HepG2 (cell line): ENCODE data around the gene AGK. TPM values are rescaled to one million over a fixed set of nuclear protein-coding genes. Genes with fewer than 3 reads are reported as not detected.

ENCODE experiments used
- HIVEP1 ChIP-seq: sonication (generic); formaldehyde crosslinking; IDR thresholded peaks from 2 replicates; pipeline ENCODE4 v1.4.0; 2020; ENCODE audit warnings: mild to moderate bottlenecking, missing genetic modification reagents
- HOXA7 ChIP-seq: sonication (generic); formaldehyde crosslinking; IDR thresholded peaks from 2 replicates; pipeline ENCODE4 v1.8.1; 2022; ENCODE audit warnings: mild to moderate bottlenecking, missing genetic modification reagents, moderate library complexity
- KLF6 ChIP-seq: IDR thresholded peaks from 2 replicates; pipeline ENCODE4 v1.8.0; 2016; ENCODE audit warnings: missing biosample characterization, missing genetic modification reagents
- MAFG ChIP-seq: sonication (generic); formaldehyde crosslinking; IDR thresholded peaks from 2 replicates; pipeline ENCODE4 v1.5.1; 2020; ENCODE audit warnings: mild to moderate bottlenecking, missing genetic modification reagents
- MTF1 ChIP-seq: sonication (generic); formaldehyde crosslinking; IDR thresholded peaks from 2 replicates; pipeline ENCODE4 v1.5.0; 2020; ENCODE audit warnings: missing genetic modification reagents
- NBN ChIP-seq: fragments of 450-650 bp; conservative IDR thresholded peaks from 2 replicates; pipeline ENCODE4 v1.6.1; 2017
- NFYB ChIP-seq: sonication (generic); formaldehyde crosslinking; IDR thresholded peaks from 2 replicates; pipeline ENCODE4 v1.4.0; 2020; ENCODE audit warnings: missing genetic modification reagents
- SNRNP70 ChIP-seq: fragments of 200-400 bp; formaldehyde crosslinking; IDR thresholded peaks from 2 replicates; pipeline ENCODE4 v1.6.1; 2017; ENCODE audit warnings: mild to moderate bottlenecking, low read depth, low read length, moderate library complexity
- ZEB1 ChIP-seq: IDR thresholded peaks from 2 replicates; pipeline ENCODE4 v1.6.1; 2012; ENCODE audit warnings: mild to moderate bottlenecking, low read depth, inconsistent platforms; ENCODE audit not compliant: insufficient replicate concordance
- ZKSCAN5 ChIP-seq: sonication (generic); formaldehyde crosslinking; IDR thresholded peaks from 2 replicates; pipeline ENCODE4 v1.5.1; 2020; ENCODE audit warnings: mild to moderate bottlenecking, missing genetic modification reagents
- ZKSCAN8 ChIP-seq: IDR thresholded peaks from 2 replicates; pipeline ENCODE4 v1.6.1; 2016; ENCODE audit warnings: borderline replicate concordance, missing genetic modification reagents, missing compliant biosample characterization
- polyA plus RNA-seq, 8 experiments: library from polyadenylated mRNA; depleted of rRNA in 3 of 8; stranded (reverse) in 7 of 8; unstranded in 1 of 8; fragments of >200 nt; fragmentation: Illumina TruSeq in 4 of 8; extraction: Trizol in 4 of 8; gene quantifications; 2 replicates each; pipeline versions ENCODE4 v1.2.1 to v1.2.3, GENCODE V29; 2011 to 2016; ENCODE audit warnings: low read depth in 4 of 8, missing spikeins in 1 of 8, mixed read lengths in 1 of 8; ENCODE audit not compliant: insufficient read depth in 1 of 8
- total RNA-seq, 5 experiments: library from RNA; depleted of rRNA; stranded (reverse); fragments of >200 nt; fragmentation: Illumina TruSeq; extraction: Trizol; gene quantifications; 2 replicates each; pipeline ENCODE4 v1.2.3, GENCODE V29; 2016; ENCODE audit warnings: low read depth in 1 of 5
- TF ChIP-seq, protein P1 (sequence below): sonication (generic); formaldehyde crosslinking; IDR thresholded peaks from 2 replicates; pipeline ENCODE4 v1.8.0; 2022; ENCODE audit warnings: mild to moderate bottlenecking, missing genetic modification reagents; ENCODE audit not compliant: insufficient replicate concordance
- TF ChIP-seq, protein P2 (sequence below): sonication (generic); formaldehyde crosslinking; IDR thresholded peaks from 2 replicates; pipeline ENCODE4 v1.4.0; 2020; ENCODE audit warnings: mild to moderate bottlenecking, missing genetic modification reagents
- TF ChIP-seq, protein P3 (sequence below): IDR thresholded peaks from 2 replicates; pipeline ENCODE4 v1.4.0; 2020; ENCODE audit warnings: mild to moderate bottlenecking, missing genetic modification reagents
- TF ChIP-seq, protein P4 (sequence below): IDR thresholded peaks from 2 replicates; pipeline ENCODE4 v1.6.1; 2016; ENCODE audit warnings: low read depth, missing genetic modification reagents, missing compliant biosample characterization
- TF ChIP-seq, protein P5 (sequence below): sonication (generic); formaldehyde crosslinking; IDR thresholded peaks from 2 replicates; pipeline ENCODE4 v1.5.0; 2020; ENCODE audit warnings: mild to moderate bottlenecking, missing genetic modification reagents

AGK gene
- total and polyA plus RNA-seq, 2 of the 13 experiments (the other 11 are each of a cell fraction or from before 2014, with no cell fraction given): 23.7 to 30.1 TPM

DNA sequence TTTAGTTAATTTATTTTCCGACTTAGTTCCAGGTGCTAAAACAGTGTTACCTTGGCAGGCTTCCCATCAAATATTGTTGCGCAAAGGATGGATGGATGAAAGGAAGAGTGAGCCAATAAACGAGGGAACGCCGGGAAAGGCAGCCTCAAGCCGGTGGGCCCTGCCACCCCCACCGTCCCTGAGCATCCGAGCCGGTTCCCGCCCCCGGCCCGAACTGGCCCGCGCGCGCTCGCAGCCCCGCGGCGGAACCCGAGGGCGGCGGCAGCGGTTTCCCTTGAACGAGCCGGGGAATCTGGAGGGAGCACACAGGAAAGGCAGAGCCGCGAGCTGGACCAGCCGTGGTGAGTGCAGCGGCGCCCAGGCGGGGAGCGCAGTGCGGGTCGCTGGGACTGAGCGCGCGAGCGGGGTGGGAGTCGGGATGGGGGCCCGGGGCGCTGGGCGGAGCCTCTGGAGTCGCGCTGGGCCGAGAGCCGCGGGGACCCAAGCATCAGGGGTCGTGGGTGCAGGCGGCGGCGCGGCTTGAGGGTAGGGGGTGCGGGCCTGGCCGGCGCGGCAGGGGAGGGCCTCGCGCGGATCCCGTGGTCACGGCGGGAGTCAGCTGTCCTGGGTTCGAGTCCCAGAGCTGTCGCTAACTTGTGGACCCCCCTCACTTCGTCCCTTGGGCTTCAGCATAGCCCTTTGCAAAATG, at the start of gene AGK (continued):
- TF ChIP-seq, protein P1, sequence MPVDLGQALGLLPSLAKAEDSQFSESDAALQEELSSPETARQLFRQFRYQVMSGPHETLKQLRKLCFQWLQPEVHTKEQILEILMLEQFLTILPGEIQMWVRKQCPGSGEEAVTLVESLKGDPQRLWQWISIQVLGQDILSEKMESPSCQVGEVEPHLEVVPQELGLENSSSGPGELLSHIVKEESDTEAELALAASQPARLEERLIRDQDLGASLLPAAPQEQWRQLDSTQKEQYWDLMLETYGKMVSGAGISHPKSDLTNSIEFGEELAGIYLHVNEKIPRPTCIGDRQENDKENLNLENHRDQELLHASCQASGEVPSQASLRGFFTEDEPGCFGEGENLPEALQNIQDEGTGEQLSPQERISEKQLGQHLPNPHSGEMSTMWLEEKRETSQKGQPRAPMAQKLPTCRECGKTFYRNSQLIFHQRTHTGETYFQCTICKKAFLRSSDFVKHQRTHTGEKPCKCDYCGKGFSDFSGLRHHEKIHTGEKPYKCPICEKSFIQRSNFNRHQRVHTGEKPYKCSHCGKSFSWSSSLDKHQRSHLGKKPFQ (CRISPR knock-in tag): no peak
- TF ChIP-seq NFYB (CRISPR knock-in tag) (no peak; the same call in 1 of the 2 replicates), MAFG (no peak), ZKSCAN5 (CRISPR knock-in tag) (no peak), ZEB1 (no peak), HIVEP1 (CRISPR knock-in tag) (no peak), MTF1 (CRISPR knock-in tag) (no peak; the same call in 1 of the 2 replicates), NBN (no peak), SNRNP70 (no peak), ZKSCAN8 (CRISPR knock-in tag) (peak; percentile 56; the same call in 1 of the 2 replicates), KLF6 (CRISPR knock-in tag) (peak; percentile 91), HOXA7 (CRISPR knock-in tag) (no peak)
- TF ChIP-seq, protein P2, sequence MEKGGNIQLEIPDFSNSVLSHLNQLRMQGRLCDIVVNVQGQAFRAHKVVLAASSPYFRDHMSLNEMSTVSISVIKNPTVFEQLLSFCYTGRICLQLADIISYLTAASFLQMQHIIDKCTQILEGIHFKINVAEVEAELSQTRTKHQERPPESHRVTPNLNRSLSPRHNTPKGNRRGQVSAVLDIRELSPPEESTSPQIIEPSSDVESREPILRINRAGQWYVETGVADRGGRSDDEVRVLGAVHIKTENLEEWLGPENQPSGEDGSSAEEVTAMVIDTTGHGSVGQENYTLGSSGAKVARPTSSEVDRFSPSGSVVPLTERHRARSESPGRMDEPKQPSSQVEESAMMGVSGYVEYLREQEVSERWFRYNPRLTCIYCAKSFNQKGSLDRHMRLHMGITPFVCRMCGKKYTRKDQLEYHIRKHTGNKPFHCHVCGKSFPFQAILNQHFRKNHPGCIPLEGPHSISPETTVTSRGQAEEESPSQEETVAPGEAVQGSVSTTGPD (CRISPR knock-in tag): no peak
- TF ChIP-seq, protein P3, sequence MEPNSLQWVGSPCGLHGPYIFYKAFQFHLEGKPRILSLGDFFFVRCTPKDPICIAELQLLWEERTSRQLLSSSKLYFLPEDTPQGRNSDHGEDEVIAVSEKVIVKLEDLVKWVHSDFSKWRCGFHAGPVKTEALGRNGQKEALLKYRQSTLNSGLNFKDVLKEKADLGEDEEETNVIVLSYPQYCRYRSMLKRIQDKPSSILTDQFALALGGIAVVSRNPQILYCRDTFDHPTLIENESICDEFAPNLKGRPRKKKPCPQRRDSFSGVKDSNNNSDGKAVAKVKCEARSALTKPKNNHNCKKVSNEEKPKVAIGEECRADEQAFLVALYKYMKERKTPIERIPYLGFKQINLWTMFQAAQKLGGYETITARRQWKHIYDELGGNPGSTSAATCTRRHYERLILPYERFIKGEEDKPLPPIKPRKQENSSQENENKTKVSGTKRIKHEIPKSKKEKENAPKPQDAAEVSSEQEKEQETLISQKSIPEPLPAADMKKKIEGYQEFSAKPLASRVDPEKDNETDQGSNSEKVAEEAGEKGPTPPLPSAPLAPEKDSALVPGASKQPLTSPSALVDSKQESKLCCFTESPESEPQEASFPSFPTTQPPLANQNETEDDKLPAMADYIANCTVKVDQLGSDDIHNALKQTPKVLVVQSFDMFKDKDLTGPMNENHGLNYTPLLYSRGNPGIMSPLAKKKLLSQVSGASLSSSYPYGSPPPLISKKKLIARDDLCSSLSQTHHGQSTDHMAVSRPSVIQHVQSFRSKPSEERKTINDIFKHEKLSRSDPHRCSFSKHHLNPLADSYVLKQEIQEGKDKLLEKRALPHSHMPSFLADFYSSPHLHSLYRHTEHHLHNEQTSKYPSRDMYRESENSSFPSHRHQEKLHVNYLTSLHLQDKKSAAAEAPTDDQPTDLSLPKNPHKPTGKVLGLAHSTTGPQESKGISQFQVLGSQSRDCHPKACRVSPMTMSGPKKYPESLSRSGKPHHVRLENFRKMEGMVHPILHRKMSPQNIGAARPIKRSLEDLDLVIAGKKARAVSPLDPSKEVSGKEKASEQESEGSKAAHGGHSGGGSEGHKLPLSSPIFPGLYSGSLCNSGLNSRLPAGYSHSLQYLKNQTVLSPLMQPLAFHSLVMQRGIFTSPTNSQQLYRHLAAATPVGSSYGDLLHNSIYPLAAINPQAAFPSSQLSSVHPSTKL (CRISPR knock-in tag): peak; percentile 66
- TF ChIP-seq, protein P4, sequence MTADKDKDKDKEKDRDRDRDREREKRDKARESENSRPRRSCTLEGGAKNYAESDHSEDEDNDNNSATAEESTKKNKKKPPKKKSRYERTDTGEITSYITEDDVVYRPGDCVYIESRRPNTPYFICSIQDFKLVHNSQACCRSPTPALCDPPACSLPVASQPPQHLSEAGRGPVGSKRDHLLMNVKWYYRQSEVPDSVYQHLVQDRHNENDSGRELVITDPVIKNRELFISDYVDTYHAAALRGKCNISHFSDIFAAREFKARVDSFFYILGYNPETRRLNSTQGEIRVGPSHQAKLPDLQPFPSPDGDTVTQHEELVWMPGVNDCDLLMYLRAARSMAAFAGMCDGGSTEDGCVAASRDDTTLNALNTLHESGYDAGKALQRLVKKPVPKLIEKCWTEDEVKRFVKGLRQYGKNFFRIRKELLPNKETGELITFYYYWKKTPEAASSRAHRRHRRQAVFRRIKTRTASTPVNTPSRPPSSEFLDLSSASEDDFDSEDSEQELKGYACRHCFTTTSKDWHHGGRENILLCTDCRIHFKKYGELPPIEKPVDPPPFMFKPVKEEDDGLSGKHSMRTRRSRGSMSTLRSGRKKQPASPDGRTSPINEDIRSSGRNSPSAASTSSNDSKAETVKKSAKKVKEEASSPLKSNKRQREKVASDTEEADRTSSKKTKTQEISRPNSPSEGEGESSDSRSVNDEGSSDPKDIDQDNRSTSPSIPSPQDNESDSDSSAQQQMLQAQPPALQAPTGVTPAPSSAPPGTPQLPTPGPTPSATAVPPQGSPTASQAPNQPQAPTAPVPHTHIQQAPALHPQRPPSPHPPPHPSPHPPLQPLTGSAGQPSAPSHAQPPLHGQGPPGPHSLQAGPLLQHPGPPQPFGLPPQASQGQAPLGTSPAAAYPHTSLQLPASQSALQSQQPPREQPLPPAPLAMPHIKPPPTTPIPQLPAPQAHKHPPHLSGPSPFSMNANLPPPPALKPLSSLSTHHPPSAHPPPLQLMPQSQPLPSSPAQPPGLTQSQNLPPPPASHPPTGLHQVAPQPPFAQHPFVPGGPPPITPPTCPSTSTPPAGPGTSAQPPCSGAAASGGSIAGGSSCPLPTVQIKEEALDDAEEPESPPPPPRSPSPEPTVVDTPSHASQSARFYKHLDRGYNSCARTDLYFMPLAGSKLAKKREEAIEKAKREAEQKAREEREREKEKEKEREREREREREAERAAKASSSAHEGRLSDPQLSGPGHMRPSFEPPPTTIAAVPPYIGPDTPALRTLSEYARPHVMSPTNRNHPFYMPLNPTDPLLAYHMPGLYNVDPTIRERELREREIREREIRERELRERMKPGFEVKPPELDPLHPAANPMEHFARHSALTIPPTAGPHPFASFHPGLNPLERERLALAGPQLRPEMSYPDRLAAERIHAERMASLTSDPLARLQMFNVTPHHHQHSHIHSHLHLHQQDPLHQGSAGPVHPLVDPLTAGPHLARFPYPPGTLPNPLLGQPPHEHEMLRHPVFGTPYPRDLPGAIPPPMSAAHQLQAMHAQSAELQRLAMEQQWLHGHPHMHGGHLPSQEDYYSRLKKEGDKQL (CRISPR knock-in tag): no peak
- TF ChIP-seq, protein P5, sequence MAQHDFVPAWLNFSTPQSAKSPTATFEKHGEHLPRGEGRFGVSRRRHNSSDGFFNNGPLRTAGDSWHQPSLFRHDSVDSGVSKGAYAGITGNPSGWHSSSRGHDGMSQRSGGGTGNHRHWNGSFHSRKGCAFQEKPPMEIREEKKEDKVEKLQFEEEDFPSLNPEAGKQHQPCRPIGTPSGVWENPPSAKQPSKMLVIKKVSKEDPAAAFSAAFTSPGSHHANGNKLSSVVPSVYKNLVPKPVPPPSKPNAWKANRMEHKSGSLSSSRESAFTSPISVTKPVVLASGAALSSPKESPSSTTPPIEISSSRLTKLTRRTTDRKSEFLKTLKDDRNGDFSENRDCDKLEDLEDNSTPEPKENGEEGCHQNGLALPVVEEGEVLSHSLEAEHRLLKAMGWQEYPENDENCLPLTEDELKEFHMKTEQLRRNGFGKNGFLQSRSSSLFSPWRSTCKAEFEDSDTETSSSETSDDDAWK (CRISPR knock-in tag): no peak
